Astrocyte of the hippocampus (primary cell): ENCODE results near the gene MTOR.

Experiments
- DNase-seq: peaks from one replicate; pipeline ENCODE4 v3.0.0; 2011; ENCODE audit warnings: low read depth, low spot score

MTOR gene

GRCh38 chr1:11151114-11151513 is 111.2 kb downstream of the MTOR start:
- DNase-seq: no peak

- DNase-seq: no peak
Measured at GRCh38 chr1:11150326-11150725, 112.0 kb downstream of the MTOR start.

DNA sequence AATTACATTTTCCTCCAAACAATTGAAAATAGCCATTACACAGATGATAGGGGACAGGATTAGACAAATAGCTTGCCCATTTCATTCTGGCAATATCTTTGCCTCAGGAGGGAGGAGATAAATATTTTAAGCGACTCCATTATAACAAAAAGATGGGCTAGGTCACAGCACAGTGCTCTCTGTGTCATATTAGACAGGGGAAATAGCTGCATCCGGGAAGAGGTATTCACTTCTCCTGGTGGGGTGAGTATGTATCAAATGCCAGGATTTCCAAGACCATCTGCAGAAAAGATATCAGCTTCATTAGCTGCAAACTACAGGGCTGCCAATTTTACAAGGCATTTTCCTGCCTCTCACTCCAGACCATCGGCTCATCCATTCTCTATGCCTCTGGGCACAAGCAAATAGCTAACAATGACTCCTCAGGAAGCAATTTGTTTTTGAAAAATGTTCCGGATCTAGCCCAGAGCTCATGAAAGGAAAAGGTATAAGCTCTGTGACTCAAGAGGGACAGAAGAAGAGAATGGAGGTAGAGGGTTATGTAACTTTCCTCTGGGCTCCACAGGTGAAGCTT is 115.1 kb downstream of the MTOR start:
- DNase-seq: peak; percentile 49

- DNase-seq: no peak
Measured at GRCh38 chr1:11145741-11146140, 116.6 kb downstream of the MTOR start.

DNA sequence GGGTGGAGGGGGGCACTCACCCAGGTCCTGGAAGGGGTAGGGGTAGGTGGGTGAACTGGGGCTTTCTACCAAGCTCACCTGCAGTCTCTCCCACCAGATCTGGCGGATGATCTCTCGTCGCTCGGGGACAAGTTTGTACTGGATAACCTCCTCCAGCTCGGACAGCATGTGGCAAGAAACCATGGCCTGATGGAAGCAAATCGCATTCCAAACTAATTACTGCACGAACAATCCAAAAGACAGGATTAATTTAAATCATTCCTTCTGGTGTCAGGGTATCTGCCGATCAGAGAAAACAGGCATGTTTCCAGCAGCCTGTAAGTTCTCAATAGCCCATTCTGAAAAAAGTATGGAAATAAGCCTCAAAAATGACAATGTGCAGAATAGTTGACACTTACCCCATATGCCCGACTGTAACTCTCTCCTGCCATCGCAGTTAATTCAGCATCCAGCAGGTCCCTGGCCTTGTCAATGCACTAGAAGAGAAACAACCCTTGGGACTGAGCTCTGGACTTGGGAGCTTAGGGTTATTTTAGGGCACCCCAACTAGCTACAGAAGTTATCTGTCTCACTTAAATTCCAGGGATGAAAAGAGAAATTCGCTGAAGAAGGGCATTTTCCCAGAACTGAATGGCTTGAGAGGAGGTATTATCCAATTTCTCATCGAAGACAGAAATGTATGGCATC is 117.6 kb downstream of the MTOR start:
- DNase-seq: no peak

GRCh38 chr1:11143907-11144306 is 118.4 kb downstream of the MTOR start:
- no peak for DNase-seq

- DNase-seq: no peak
Measured at GRCh38 chr1:11143401-11143800, 119.0 kb downstream of the MTOR start.

GRCh38 chr1:11142618-11143391 is 119.5 kb downstream of the MTOR start:
- no peak for DNase-seq

DNA sequence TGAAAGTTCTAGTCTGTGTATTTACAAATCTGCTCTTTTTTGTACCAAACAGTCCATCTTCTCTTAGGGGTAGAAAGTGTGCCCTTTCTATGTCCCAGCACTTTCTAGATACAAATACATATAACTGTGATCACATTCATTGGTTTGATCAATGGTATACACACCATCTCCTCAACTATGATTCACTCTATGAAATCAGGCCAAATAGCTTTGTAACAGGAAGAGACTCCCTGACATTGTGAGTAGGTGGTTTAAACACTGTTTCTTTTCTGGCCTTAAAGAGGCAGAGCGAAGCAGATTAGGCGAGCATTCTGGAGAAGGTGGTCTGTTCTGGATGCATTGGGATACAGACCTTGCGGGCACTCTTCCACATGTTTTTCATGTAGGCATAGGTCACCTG is 123.4 kb downstream of the MTOR start:
- peak; percentile 26 for DNase-seq

GRCh38 chr1:11138029-11138428 is 124.3 kb downstream of the MTOR start:
- no peak for DNase-seq

DNA sequence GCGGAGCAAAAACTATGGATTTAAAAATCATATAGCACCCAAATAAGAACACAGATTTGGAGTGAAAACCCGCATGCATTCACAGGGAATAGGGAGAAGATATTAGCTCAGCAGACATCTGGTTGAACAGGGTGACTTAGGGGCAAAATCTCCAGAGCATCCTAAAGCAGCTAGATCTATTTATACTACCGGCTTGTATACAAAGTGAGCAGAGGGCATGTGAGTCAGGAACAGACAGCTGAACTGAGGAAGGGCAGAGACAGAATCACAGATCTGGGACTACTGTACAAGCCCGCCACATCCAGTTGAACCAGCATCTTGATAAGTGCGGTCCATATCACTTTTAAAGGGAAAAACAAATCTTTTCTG is 127.5 kb downstream of the MTOR start:
- no peak for DNase-seq

DNA sequence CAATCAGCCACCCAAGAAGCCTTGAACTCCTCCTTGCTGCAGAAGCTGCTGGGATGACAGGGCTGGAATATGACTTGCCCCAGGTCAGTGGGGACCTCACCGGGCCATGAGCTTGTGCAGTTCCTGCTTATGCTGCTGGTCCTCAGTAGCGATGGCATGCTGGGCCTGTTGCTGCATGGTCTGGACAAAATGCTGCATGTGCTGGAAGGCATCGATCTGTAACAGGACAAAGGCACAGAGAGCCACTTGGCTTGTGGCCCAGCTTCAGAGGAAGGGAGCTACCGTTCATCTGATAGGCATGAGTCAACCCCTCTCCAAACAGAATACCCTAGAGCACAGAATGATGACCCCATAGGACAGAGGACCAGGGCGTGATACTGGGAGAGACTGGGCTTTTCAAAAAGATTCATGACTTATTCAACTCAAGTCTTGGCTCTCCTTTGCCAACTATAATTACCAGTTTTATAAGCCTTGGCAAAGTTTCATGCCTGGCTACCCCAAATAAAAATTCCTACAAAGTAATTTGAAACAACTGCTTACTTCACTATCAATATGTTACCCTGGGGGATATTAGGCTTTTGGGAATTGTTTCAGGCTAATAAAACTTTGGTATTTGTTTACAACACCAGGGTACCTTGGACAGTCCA is 128.0 kb downstream of the MTOR start:
- peak; percentile 45 for DNase-seq

GRCh38 chr1:11132563-11133293 is 129.6 kb downstream of the MTOR start:
- DNase-seq: no peak

DNA sequence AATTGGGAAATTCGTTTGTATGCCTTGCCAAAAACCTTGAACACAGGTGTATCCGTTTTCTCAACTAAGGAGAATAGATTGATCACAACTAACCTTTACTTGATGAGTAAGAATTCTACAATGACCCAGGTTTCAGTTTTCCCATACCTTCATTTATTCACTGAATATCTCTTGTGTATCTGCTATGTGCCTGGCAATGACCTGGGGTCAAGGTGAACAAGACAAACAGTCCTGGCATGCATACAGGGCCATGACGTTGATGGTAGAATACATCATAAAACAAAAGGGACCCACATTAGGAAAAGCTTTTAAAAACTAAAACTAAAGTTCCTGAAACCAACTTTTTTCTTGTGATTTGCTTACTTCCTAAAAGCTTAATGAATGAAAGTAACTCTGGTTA is 130.5 kb downstream of the MTOR start:
- no peak for DNase-seq

DNA sequence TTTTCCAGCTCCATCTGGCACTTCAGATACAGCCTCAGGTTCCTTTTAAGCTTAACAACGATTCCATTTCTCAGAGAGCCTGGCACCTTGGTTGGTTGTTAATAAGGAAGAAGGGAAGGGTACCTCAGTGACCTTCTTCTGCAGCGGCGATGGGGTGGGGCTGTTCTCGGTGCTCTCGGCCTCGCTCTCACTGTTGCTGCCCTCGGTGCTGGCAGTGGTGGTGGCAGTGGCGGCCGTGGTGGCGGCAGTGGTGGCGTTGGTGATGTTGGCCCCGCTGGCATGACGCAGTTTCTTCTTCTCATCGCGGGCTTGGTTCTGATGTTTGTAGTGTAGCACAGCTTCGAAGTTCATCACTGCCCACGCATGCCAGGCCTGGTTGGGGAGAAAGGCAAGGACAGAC is 131.9 kb downstream of the MTOR start:
- no peak for DNase-seq

DNA sequence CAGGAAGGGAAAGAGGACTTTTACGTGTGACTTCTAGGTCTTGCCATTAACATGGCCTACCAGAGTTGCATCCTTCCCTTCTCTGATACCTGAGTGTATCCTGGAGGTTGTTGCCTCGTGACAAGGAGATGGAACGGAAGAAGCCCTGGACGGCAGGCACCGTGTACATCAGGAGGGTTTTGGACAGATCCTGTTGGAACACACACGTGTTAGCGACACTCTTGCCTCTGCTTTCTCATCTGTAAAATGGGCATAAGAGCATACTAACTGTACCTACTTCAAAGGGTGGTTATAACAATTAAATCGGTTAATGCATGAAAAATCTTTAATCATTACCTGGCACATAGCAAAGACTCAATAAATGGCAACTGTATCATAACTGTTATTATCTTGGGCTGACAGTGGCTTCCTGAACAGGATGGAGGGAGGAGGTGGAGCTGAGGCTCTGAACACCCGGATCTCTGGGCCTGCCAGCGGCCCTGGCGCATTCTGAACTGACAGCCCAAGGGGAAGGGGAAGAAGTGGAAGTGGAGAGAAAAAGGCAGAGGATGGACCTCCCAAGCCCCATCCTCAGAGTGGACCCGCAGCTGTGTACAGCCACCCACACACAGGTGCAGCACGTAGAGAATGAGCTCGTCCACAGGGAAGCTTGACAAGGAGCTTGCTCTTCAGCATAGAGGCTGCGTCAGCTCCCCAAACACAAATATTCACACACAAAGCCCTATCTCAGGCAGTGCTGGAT is 132.5 kb downstream of the MTOR start:
- no peak for DNase-seq

GRCh38 chr1:11126569-11126968 is 135.8 kb downstream of the MTOR start:
- DNase-seq: no peak

DNA sequence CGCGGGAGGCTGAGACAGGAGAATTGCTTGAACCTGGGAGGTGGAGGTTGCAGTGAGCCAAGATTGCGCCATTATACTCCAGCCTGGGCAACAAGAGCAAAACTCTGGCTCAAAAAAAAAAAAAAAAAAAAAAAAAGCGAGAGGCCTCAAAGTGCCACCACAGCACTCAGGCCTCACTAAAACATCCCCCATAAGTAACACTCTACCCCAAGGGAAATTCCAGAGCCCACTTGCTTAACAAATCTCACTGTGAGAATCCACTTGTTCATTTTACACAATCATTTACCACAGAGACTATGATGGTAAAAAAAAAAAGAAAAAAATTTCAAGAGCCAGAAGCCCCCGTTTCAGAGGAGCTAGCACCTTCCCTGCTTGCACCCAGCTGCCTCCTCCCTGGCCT is 136.4 kb downstream of the MTOR start:
- no peak for DNase-seq

DNA sequence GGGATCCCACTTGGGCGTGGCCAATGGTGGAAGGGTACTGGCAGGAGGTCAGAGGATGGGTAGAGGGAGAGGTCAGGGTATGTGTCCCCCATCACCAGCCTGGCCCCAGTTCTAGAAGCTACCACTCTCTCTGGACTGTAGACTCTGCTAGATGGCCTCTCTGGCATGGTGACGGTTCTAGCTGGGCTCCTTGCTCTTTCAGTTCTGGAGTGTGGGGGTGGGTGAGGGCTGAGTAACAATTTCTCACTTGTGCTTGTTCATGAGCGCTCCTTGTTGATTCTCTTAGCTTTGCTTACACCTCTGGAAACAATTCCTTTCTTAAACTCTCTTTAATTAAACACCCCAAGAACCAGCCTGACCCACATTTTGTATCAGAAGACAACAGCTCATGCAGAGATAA is 137.4 kb downstream of the MTOR start:
- no peak for DNase-seq

DNA sequence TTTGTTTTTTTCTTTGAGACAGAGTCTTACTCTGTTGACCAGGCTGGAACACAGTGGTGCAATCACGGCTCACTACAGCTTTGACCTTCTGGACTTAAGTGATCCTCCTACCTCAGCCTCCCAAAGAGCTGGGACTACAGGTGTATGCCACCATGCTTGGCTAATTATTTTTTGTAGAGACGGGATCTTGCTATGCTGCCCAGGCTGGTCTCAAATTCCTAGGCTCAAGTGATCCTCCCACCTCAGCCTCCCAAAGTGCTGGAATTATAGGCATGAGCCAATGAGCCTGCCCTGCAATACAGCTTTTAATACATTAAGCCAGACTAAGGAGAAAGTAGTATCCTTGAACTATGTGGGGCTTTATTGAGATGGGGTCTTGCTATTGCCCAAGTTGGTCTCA is 146.0 kb downstream of the MTOR start:
- no peak for DNase-seq

DNA sequence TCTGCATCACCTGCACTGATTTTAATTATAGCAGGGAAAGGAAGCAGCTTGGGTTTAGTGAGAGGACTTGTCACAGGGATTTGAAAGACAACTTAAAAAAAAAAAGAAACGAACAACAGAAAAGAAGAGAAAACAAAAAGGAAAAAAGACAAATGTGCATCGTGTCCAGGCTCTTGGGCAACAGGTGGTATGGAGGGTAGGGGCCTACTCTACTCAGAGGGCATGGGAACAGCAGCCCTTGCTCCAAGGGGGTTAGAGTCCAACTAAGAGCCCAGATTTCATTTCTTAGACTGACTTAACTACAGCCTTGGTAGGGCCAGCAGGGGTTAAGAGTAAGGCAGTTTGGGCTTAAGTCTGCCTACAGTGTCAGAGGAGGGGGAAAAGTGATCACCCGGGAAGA is 147.4 kb downstream of the MTOR start:
- no peak for DNase-seq
